GM12801 (cell line): ENCODE measurements around the gene COL4A1.

ENCODE experiments used
- TF ChIP-seq, protein P1 (sequence below): IDR thresholded peaks from one replicate; pipeline ENCODE4 v1.5.1; 2011; ENCODE audit warnings: control low read depth; ENCODE audit not compliant: insufficient read length; ENCODE audit errors: extremely low read depth

The COL4A1 gene

DNA sequence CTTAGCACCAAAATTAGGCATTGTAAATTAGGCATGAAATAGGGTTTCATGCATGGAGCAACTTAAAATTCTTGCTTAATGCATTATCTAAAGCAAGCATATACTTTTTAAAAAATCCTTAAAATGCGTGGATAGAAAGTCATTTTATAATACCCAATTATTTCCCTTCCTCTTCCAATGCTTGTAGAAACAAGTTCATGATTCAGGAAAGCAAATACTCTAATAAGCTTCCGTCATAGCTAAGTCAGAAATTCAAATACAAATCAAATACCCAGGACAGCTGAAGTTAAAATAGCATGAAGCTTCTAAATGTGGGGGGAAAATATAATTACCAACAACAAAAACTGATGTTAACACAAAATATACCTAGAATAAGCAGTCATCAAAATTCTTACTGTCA, 89.1 kb downstream of the COL4A1 start:
- TF ChIP-seq, protein P1, sequence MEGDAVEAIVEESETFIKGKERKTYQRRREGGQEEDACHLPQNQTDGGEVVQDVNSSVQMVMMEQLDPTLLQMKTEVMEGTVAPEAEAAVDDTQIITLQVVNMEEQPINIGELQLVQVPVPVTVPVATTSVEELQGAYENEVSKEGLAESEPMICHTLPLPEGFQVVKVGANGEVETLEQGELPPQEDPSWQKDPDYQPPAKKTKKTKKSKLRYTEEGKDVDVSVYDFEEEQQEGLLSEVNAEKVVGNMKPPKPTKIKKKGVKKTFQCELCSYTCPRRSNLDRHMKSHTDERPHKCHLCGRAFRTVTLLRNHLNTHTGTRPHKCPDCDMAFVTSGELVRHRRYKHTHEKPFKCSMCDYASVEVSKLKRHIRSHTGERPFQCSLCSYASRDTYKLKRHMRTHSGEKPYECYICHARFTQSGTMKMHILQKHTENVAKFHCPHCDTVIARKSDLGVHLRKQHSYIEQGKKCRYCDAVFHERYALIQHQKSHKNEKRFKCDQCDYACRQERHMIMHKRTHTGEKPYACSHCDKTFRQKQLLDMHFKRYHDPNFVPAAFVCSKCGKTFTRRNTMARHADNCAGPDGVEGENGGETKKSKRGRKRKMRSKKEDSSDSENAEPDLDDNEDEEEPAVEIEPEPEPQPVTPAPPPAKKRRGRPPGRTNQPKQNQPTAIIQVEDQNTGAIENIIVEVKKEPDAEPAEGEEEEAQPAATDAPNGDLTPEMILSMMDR = no peak

DNA sequence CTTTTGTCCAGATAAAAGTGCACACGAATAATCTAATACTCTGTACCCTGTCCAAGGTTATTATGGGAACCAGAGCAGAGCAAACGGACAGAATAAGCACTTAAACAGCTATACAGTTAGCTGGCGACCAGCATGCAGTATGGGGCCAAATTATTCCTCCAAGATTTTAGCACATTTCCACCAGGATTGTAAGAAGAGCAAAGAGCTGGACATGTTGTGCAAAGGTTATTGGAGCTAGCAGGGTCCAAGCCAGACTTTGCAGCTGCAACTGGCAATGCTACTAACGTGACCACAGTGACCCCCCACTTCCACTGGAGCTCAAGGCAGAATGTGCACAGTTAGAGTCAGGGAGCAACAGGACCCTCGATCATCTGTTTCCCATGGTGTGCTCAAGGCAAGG, 89.9 kb downstream of the COL4A1 start:
- TF ChIP-seq, protein P1 = no peak

DNA sequence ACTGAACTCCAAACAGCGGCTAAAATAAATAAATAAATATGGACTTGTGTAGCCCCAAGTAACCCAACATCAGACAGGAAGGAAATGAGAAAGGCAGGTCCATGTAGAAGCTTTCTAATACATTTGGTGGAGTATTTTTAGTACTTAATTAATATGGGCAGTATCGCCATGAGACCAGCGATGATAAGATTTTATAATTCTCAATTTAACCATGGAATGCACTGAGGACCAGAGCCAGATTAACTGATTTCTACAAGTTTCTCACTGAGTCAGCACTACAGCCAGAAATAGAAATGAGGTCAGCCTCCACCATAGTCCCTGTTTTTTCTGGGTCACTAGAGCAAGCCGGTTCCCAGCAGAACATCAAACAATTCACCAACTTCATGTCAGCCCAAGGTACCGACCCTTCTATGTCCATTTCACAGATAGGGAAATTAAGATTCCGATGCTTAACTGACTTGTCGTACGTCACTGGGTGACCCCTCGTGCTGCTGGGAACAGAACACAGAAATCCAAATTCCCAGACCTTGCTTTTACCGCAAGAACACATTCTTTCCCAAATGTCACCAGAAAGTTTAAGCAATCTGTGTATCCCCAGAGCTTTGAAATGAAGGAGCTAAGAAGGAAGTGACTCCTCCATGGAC, 90.4 kb downstream of the COL4A1 start:
- TF ChIP-seq, protein P1 = no peak

DNA sequence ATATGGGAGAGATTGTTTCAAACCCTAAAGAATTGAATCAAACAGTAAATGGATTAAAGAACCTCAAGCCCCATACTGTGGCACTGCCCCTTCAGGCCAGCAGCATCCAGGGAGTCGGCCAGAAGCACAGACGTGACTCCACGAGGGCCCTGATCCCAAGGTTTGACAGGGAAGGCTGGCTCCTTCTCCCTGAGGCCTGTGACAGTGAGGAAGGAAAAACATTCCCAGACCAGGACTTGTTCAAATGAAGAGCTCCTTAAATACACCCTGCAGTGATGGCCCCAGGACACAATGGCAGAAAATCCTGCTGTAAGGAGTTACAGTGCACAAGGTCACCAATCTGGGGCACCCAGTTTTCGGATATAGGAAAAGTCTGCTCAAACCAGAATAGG, 91.0 kb downstream of the COL4A1 start:
- TF ChIP-seq, protein P1 = no peak

DNA sequence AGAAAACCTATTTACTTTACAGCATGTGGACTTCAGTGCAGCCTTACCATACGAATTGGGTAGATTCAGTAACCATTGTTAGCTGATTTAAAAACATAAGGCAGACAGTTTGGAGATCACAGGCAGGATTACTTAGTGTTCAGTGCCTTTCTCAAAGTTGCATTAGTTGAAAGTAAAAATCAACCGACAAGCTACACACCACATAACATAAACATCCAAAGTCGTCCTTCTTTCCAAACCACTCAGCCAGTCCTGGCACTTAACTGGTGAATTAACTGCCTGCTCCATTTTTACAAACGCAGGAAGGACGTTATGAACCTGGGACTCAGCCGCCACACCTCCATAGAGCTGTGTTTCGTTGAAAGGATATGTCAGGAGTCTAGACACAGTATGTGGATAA, 91.4 kb downstream of the COL4A1 start:
- TF ChIP-seq, protein P1 = no peak

DNA sequence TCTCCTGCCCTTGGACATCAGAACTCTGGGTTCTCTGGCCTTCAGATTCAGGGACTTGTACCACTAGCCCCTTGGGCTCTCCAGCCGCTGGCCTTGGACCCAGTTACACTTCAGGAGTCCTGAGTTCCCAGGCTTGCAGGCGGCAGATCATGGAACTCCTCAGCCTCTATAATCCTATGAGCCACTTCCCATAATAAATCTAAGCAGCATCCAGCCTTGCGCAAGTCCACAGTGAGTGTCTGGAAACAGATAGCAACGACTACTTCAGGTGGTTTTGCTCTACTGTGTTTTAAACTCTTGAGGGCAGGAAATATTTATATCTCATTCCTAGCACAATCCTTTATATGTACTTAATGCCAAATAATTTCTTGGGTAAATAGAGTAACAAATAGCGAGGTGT, 92.3 kb downstream of the COL4A1 start:
- TF ChIP-seq, protein P1 = no peak

DNA sequence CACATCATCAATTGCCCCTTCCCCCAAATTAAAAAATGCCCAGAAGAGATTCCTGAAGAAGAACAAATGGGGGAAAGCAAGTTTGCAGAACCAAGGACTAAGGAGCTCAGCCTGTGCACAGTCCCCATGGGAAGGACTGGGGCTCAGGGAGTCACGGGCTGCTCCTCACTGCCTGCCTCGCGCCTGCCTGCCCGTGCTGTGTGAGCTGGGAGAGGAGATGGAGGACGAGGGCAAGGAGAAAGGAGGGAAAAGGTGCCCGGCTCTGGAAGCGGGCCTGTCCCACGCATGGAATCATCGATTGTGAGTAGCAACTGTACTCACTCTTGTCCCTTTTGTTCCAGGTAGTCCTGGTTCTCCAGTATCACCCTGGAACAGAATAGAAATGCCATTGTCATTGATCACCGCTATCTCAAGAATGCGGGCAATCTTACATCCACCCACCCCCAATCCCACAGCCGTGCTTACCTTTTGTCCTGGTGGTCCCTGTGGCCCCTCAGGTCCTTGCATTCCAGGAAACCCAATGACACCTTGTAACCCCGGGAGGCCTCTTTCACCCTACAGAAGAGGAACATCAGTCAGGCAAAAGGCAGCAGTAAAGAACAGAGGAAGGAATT, 93.4 kb downstream of the COL4A1 start:
- TF ChIP-seq, protein P1 = no peak
